ENCODE data around the gene SNX30. TPM values are rescaled to one million over a fixed set of nuclear protein-coding genes. Genes with fewer than 3 reads are reported as not detected.

The SNX30 gene
- total and polyA plus RNA-seq, 4 donors = 1.8 to 13.5 (median 6.5) TPM

DNA sequence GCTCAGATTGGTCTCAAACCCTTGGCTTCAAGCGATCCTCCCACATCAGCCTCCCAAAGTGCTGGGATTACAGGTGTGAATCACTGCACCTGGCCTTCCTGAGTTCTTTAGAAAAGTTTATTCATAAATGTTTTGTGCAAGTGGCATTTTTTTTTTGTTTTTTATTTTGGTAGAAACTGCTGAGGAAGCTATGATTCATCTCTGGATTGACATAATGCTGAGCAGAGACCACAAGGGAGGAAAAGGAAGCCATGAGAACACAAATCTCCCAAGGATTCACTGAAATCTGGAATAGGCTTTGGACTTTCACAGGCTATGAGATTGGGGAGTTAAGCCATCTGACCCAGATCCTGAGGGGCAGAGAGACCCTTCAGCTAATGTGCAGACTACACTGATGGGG, 143.5 kb downstream of the SNX30 start:
- no peaks in the 10 kb centered on the region for H3K36me3 ChIP-seq (ENCODE audit: control insufficient read depth in 4 of 4, insufficient read depth in 3 of 4, low read depth in 1 of 4, low read length in 3 of 4)
- no peak for TF ChIP-seq TAF1 (conservative IDR thresholded peaks at IDR 0.05)
- no peak for TF ChIP-seq RXRA (IDR thresholded peaks at IDR 0.05)
- TF ChIP-seq HNF4G (IDR thresholded peaks at IDR 0.05) = no peak
- no peak for TF ChIP-seq EGR1 (IDR thresholded peaks at IDR 0.05; ENCODE audit: low read depth in 2 of 2)
- TF ChIP-seq NR2F2 (IDR thresholded peaks at IDR 0.05) = no peak
- TF ChIP-seq SP1 (IDR thresholded peaks at IDR 0.05) = no peak
- TF ChIP-seq, protein P1, sequence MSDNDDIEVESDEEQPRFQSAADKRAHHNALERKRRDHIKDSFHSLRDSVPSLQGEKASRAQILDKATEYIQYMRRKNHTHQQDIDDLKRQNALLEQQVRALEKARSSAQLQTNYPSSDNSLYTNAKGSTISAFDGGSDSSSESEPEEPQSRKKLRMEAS (IDR thresholded peaks at IDR 0.05) = no peak
- no peak for TF ChIP-seq FOXA1 (IDR thresholded peaks at IDR 0.05)
- no peaks in the 10 kb centered on the region for H3K27me3 ChIP-seq (ENCODE audit: control insufficient read depth in 4 of 4, insufficient read depth in 4 of 4, low read length in 3 of 4)
- H3K4me3 ChIP-seq (ENCODE audit: low read depth in 1 of 3, low read length in 3 of 3) = no peak overlapping the region
- H3K9ac ChIP-seq (ENCODE audit: low read depth in 1 of 2, low read length in 2 of 2) = no peak overlapping the region
- peaks cover 8 to 13% (median 10%) of the 10 kb centered on the region in 4 donors for H3K4me1 ChIP-seq (ENCODE audit: control insufficient read depth in 4 of 4, insufficient read depth in 4 of 4, low read length in 3 of 4)
- 90% methylated on average over 1 of the region's 1 CpG for WGBS
- H3K9me3 ChIP-seq (ENCODE audit: control insufficient read depth in 4 of 4, low read length in 3 of 4) = no peaks in the 10 kb centered on the region
- DNase-seq (ENCODE audit: low spot score) = no peak
- no peak overlapping the region for H3K27ac ChIP-seq (ENCODE audit: low read depth in 1 of 2, low read length in 2 of 2)

DNA sequence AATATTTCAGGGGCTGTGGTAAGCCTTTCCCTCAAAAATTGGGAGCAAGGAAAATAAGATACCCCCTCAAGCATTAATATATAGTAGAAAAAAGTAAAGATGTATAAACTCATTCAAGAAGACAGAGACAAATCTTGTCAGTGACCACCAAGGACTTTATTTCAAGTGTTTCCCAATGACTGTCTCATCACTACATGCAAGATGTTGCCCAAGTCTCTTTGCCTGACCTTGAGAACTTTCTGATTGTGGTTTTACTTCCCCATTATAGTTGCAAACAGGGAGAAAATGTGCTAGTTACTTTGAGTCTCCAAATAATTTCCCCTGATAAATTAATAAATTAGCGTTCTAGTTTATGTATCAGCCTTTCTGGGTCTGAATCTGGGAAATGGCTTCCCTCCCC, 144.1 kb downstream of the SNX30 start:
- no peak overlapping the region for H3K9ac ChIP-seq (ENCODE audit: low read depth in 1 of 2, low read length in 2 of 2)
- no peak overlapping the region for H3K27ac ChIP-seq (ENCODE audit: low read depth in 1 of 2, low read length in 2 of 2)
- WGBS = 92% methylated on average over 1 of the region's 1 CpG
- no peaks in the 10 kb centered on the region for H3K9me3 ChIP-seq (ENCODE audit: control insufficient read depth in 4 of 4, low read length in 3 of 4)
- H3K36me3 ChIP-seq (ENCODE audit: control insufficient read depth in 4 of 4, insufficient read depth in 3 of 4, low read depth in 1 of 4, low read length in 3 of 4) = no peaks in the 10 kb centered on the region
- no peak for DNase-seq (ENCODE audit: low spot score)
- H3K4me1 ChIP-seq (ENCODE audit: control insufficient read depth in 4 of 4, insufficient read depth in 4 of 4, low read length in 3 of 4) = peaks cover 8 to 13% (median 10%) of the 10 kb centered on the region in 4 donors
- H3K4me3 ChIP-seq (ENCODE audit: low read depth in 1 of 3, low read length in 3 of 3) = no peak overlapping the region
- H3K27me3 ChIP-seq (ENCODE audit: control insufficient read depth in 4 of 4, insufficient read depth in 4 of 4, low read length in 3 of 4) = no peaks in the 10 kb centered on the region
- TF ChIP-seq GABPA (IDR thresholded peaks at IDR 0.05 in 1 of 2, conservative IDR thresholded peaks at IDR 0.05 in 1 of 2) (no peak), JUND (IDR thresholded peaks at IDR 0.05) (no peak), RAD21 (IDR thresholded peaks at IDR 0.05) (no peak)
- TF ChIP-seq, protein P2, sequence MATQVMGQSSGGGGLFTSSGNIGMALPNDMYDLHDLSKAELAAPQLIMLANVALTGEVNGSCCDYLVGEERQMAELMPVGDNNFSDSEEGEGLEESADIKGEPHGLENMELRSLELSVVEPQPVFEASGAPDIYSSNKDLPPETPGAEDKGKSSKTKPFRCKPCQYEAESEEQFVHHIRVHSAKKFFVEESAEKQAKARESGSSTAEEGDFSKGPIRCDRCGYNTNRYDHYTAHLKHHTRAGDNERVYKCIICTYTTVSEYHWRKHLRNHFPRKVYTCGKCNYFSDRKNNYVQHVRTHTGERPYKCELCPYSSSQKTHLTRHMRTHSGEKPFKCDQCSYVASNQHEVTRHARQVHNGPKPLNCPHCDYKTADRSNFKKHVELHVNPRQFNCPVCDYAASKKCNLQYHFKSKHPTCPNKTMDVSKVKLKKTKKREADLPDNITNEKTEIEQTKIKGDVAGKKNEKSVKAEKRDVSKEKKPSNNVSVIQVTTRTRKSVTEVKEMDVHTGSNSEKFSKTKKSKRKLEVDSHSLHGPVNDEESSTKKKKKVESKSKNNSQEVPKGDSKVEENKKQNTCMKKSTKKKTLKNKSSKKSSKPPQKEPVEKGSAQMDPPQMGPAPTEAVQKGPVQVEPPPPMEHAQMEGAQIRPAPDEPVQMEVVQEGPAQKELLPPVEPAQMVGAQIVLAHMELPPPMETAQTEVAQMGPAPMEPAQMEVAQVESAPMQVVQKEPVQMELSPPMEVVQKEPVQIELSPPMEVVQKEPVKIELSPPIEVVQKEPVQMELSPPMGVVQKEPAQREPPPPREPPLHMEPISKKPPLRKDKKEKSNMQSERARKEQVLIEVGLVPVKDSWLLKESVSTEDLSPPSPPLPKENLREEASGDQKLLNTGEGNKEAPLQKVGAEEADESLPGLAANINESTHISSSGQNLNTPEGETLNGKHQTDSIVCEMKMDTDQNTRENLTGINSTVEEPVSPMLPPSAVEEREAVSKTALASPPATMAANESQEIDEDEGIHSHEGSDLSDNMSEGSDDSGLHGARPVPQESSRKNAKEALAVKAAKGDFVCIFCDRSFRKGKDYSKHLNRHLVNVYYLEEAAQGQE (IDR thresholded peaks at IDR 0.05) = no peak
- TF ChIP-seq, protein P3, sequence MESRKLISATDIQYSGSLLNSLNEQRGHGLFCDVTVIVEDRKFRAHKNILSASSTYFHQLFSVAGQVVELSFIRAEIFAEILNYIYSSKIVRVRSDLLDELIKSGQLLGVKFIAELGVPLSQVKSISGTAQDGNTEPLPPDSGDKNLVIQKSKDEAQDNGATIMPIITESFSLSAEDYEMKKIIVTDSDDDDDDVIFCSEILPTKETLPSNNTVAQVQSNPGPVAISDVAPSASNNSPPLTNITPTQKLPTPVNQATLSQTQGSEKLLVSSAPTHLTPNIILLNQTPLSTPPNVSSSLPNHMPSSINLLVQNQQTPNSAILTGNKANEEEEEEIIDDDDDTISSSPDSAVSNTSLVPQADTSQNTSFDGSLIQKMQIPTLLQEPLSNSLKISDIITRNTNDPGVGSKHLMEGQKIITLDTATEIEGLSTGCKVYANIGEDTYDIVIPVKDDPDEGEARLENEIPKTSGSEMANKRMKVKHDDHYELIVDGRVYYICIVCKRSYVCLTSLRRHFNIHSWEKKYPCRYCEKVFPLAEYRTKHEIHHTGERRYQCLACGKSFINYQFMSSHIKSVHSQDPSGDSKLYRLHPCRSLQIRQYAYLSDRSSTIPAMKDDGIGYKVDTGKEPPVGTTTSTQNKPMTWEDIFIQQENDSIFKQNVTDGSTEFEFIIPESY (IDR thresholded peaks at IDR 0.05) = no peak

DNA sequence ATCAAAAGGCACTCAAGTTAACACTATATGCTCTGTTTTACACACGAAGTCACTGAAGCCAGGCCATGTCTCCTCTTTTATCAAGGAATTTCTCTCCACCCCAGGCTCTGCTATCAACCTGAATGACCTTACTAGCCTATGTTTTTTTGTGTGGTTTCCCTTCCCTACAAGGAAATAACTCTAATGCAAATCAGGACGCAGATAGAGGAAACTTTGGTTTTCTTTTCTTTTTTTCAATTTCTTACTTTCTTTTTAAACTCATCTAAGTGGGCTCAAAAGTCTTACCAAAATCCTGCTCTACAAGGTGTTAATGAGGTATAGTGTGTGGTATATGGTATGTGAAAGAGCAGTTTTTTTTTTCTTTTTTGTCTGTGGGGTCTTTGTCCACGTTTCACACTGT, 145.6 kb downstream of the SNX30 start:
- H3K36me3 ChIP-seq (ENCODE audit: control insufficient read depth in 4 of 4, insufficient read depth in 3 of 4, low read depth in 1 of 4, low read length in 3 of 4) = no peaks in the 10 kb centered on the region
- no peak for TF ChIP-seq EGR1 (IDR thresholded peaks at IDR 0.05; ENCODE audit: low read depth in 2 of 2)
- no peak for TF ChIP-seq TAF1 (conservative IDR thresholded peaks at IDR 0.05)

More for the DNA sequence above, 145.6 kb downstream of the SNX30 start:
- 41% methylated on average over 3 of the region's 3 CpGs for WGBS
- H3K27me3 ChIP-seq (ENCODE audit: control insufficient read depth in 4 of 4, insufficient read depth in 4 of 4, low read length in 3 of 4) = no peaks in the 10 kb centered on the region
- H3K27ac ChIP-seq (ENCODE audit: low read depth in 1 of 2, low read length in 2 of 2) = no peak overlapping the region
- no peaks in the 10 kb centered on the region for H3K9me3 ChIP-seq (ENCODE audit: control insufficient read depth in 4 of 4, low read length in 3 of 4)
- H3K4me1 ChIP-seq (ENCODE audit: control insufficient read depth in 4 of 4, insufficient read depth in 4 of 4, low read length in 3 of 4) = peaks cover 0 to 2% (median 0%) of the 10 kb centered on the region in 4 donors
- no peak overlapping the region for H3K9ac ChIP-seq (ENCODE audit: low read depth in 1 of 2, low read length in 2 of 2)
- DNase-seq (ENCODE audit: low spot score) = no peak
- no peak overlapping the region for H3K4me3 ChIP-seq (ENCODE audit: low read depth in 1 of 3, low read length in 3 of 3)

Data from liver (tissue), 9 donors.